ENCODE results near the gene GALNT17.

Gene GALNT17

GRCh38 chr7:71132127-71132376, at the start of gene GALNT17:
GALNT17 (plus strand) TSS chr7:71132144.
- no peaks in the 10 kb centered on the region for H3K27me3 ChIP-seq (replicated peaks; ENCODE audit: insufficient read depth, low read length)
- DNase-seq: no peak
- H3K4me1 ChIP-seq (ENCODE audit: low read length): no peaks in the 10 kb centered on the region
- no peak within 1 kb of the TSS; the same call in 1 of the 2 replicates for H3K9ac ChIP-seq (ENCODE audit: low read length)
- H2AFZ ChIP-seq (ENCODE audit: low read length): no peak within 1 kb of the TSS
- H3K9me3 ChIP-seq (replicated peaks; ENCODE audit: insufficient read depth, low read length): no peaks in the 10 kb centered on the region
- H3K9me2 ChIP-seq (replicated peaks; ENCODE audit: insufficient read depth, low read length): no peaks in the 10 kb centered on the region
- no peak within 1 kb of the TSS; the same call in 1 of the 2 replicates for H3K4me3 ChIP-seq (ENCODE audit: low read length)
- H3F3A ChIP-seq (ENCODE audit: insufficient read depth, low read length): no peaks in the 10 kb centered on the region
- no peaks in the 10 kb centered on the region for H3K36me3 ChIP-seq (replicated peaks; ENCODE audit: insufficient read depth, low read length)
- H3K4me2 ChIP-seq (ENCODE audit: low read depth, low read length): no peak within 1 kb of the TSS
- H4K20me1 ChIP-seq (ENCODE audit: insufficient read depth, low read length): no peaks in the 10 kb centered on the region
- H3K27ac ChIP-seq (ENCODE audit: low read length): no peak within 1 kb of the TSS
- TF ChIP-seq, protein P1, sequence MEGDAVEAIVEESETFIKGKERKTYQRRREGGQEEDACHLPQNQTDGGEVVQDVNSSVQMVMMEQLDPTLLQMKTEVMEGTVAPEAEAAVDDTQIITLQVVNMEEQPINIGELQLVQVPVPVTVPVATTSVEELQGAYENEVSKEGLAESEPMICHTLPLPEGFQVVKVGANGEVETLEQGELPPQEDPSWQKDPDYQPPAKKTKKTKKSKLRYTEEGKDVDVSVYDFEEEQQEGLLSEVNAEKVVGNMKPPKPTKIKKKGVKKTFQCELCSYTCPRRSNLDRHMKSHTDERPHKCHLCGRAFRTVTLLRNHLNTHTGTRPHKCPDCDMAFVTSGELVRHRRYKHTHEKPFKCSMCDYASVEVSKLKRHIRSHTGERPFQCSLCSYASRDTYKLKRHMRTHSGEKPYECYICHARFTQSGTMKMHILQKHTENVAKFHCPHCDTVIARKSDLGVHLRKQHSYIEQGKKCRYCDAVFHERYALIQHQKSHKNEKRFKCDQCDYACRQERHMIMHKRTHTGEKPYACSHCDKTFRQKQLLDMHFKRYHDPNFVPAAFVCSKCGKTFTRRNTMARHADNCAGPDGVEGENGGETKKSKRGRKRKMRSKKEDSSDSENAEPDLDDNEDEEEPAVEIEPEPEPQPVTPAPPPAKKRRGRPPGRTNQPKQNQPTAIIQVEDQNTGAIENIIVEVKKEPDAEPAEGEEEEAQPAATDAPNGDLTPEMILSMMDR (IDR thresholded peaks at IDR 0.05; ENCODE audit: low read length): no peak
- TF ChIP-seq EZH2phosphoT487 (IDR thresholded peaks at IDR 0.05; ENCODE audit: low read length) (no peak), EZH2 (optimal IDR thresholded peaks at IDR 0.05; ENCODE audit: low read depth, low read length) (no peak)
- no peaks in the 10 kb centered on the region for H3K79me2 ChIP-seq (ENCODE audit: low read length)

GRCh38 chr7:71095266-71095860, 36.6 kb upstream of the GALNT17 start:
- H4K20me1 ChIP-seq (ENCODE audit: insufficient read depth, low read length): no peaks in the 10 kb centered on the region
- no peak overlapping the region for H3K4me3 ChIP-seq (ENCODE audit: low read length)
- no peak overlapping the region for H2AFZ ChIP-seq (ENCODE audit: low read length)
- H3K9me2 ChIP-seq (replicated peaks; ENCODE audit: insufficient read depth, low read length): no peaks in the 10 kb centered on the region
- DNase-seq: no peak
- TF ChIP-seq EZH2 (optimal IDR thresholded peaks at IDR 0.05; ENCODE audit: low read depth, low read length): no peak
- no peak for TF ChIP-seq EZH2phosphoT487 (IDR thresholded peaks at IDR 0.05; ENCODE audit: low read length)
- TF ChIP-seq, protein P1 (IDR thresholded peaks at IDR 0.05; ENCODE audit: low read length): no peak
- no peak overlapping the region for H3K9ac ChIP-seq (ENCODE audit: low read length)
- no peak overlapping the region for H3K27ac ChIP-seq (ENCODE audit: low read length)
- no peaks in the 10 kb centered on the region for H3K79me2 ChIP-seq (ENCODE audit: low read length)
- H3K36me3 ChIP-seq (replicated peaks; ENCODE audit: insufficient read depth, low read length): no peaks in the 10 kb centered on the region
- H3K27me3 ChIP-seq (replicated peaks; ENCODE audit: insufficient read depth, low read length): no peaks in the 10 kb centered on the region
- H3K4me1 ChIP-seq (ENCODE audit: low read length): no peaks in the 10 kb centered on the region
- no peaks in the 10 kb centered on the region for H3K9me3 ChIP-seq (replicated peaks; ENCODE audit: insufficient read depth, low read length)
- H3K4me2 ChIP-seq (ENCODE audit: low read depth, low read length): no peak overlapping the region
- H3F3A ChIP-seq (ENCODE audit: insufficient read depth, low read length): no peaks in the 10 kb centered on the region

DNA sequence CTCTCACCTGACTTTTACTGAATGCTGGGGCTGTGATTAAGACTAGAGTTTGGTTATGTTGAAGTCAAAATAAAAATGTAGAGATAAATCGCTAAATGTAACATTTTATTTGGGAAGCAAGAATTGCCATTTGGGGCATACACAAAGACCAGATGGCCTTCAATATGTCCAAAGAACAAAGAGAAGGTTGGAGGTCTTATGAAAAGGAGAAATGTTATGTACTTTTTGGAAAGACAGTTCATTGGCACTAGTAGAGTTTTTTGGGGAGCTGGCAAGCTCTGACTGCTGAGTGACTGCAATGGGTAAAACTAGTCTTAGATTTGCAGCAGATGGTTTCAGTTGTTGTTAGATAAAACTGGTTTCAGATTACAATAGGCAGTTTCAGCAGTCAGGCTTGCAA, 35.6 kb upstream of the GALNT17 start:
- Histone ChIP-seq H3F3A (ENCODE audit: insufficient read depth, low read length) (no peaks in the 10 kb centered on the region), H3K36me3 (replicated peaks; ENCODE audit: insufficient read depth, low read length) (no peaks in the 10 kb centered on the region), H3K4me1 (ENCODE audit: low read length) (no peaks in the 10 kb centered on the region), H4K20me1 (ENCODE audit: insufficient read depth, low read length) (no peaks in the 10 kb centered on the region), H3K27me3 (replicated peaks; ENCODE audit: insufficient read depth, low read length) (no peaks in the 10 kb centered on the region), H3K9ac (ENCODE audit: low read length) (no peak overlapping the region), H3K4me2 (ENCODE audit: low read depth, low read length) (no peak overlapping the region), H3K9me2 (replicated peaks; ENCODE audit: insufficient read depth, low read length) (no peaks in the 10 kb centered on the region), H3K79me2 (ENCODE audit: low read length) (no peaks in the 10 kb centered on the region), H3K9me3 (replicated peaks; ENCODE audit: insufficient read depth, low read length) (no peaks in the 10 kb centered on the region), H3K27ac (ENCODE audit: low read length) (no peak overlapping the region), H3K4me3 (ENCODE audit: low read length) (no peak overlapping the region), H2AFZ (ENCODE audit: low read length) (no peak overlapping the region)
- TF ChIP-seq EZH2 (optimal IDR thresholded peaks at IDR 0.05; ENCODE audit: low read depth, low read length) (no peak), EZH2phosphoT487 (IDR thresholded peaks at IDR 0.05; ENCODE audit: low read length) (no peak)
- TF ChIP-seq, protein P1 (IDR thresholded peaks at IDR 0.05; ENCODE audit: low read length): no peak
- peak; percentile 7 for DNase-seq
